ENCODE measurements around the gene RNU2-1.

GRCh38 chr17:43219001-43219400, 14.8 kb downstream of the RNU2-1 start:
- TF ChIP-seq CTCF (IDR thresholded peaks at IDR 0.05; ENCODE audit: insufficient read depth, low read length), result no peak
- TF ChIP-seq POLR2AphosphoS5 (IDR thresholded peaks at IDR 0.05; ENCODE audit: low read depth), result no peak
- TF ChIP-seq REST (IDR thresholded peaks at IDR 0.05; ENCODE audit: insufficient replicate concordance, low read depth), result no peak
